ENCODE data around the gene PPFIBP2.
A peak's percentile ranks its signal among the peaks of the same experiment; 100 is the strongest.

The PPFIBP2 gene

GRCh38 chr11:7528514-7529049 is 14.8 kb downstream of the PPFIBP2 start:
- DNase-seq = no peak

DNA sequence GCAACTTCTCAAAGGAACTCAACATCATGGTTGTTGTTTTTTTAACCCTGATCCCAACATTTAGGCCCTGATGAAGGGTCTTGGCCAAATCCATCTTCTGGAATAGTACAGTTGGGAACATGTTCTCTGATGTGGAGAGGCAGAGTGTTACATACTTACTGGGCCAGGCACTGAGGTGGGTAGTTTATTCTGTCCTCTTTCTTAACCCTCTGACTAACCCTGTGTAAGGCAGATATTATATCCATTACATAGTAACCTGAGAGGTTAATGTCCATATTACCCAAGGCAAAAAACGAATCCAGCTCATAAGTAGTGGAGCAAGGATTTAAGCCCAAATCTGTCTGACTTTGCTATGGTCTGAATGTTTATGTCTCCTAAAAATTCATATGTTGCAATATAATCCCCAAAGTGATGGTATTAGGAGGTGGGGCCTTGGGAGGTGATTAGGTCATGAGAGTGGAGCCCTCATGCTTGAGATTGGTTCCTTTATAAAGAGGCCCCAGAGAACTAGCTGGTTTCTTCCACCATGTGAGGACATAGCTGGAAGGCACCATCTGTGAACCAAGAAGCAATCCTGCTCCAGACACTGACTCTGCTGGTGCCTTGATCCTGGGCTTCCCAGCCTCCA is 16.3 kb downstream of the PPFIBP2 start:
- no peak for DNase-seq

DNA sequence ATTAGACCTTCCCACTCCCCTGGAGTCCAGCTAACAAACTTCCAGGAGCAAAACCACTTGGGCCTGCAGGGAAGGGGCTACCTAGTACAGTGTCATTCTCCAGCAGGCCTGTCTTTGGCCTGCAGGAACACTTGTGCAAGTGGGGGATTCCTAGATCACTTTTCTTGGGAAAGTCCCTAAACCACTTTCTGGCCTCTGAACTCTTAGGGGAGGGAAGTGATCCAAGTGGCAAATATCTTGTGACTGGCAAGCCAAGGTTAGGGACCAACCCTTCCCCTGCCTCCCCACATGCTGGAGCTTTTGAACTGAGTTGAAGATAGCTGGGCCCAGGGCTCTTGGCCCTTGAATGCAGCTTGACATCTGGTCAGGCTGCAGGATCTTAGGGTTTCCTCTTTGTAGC is 17.2 kb downstream of the PPFIBP2 start:
- no peak for DNase-seq

GRCh38 chr11:7532405-7533145 is 18.8 kb downstream of the PPFIBP2 start:
- DNase-seq = no peak

GRCh38 chr11:7533199-7534041 is 19.6 kb downstream of the PPFIBP2 start:
- no peak for DNase-seq

GRCh38 chr11:7534042-7534378 is 20.2 kb downstream of the PPFIBP2 start:
- no peak for DNase-seq

GRCh38 chr11:7536100-7536499 is 22.3 kb downstream of the PPFIBP2 start:
- peak in 1 of 2 experiments; percentile 29 for DNase-seq

DNA sequence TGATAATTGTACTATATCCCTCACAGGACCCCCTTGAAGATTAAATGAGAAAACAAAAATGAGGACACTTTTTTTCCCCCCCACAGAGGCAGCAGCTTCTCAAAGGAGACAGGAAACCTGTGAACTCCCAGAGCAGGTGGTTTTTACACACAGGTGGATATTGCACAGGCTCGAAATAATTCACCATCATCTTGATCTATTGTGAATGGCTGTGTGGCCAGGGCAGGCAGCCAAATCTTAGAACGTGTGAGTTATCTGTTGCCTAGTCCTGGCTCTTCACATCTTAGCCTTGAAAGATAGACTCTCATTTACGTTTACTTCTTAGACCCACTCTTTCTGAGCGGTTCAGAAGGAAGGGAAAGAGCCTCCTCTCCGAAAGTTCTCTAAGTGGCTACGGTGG is 23.5 kb downstream of the PPFIBP2 start:
- DNase-seq = no peak

GRCh38 chr11:7538031-7538430 is 24.2 kb downstream of the PPFIBP2 start:
- no peak for DNase-seq

DNA sequence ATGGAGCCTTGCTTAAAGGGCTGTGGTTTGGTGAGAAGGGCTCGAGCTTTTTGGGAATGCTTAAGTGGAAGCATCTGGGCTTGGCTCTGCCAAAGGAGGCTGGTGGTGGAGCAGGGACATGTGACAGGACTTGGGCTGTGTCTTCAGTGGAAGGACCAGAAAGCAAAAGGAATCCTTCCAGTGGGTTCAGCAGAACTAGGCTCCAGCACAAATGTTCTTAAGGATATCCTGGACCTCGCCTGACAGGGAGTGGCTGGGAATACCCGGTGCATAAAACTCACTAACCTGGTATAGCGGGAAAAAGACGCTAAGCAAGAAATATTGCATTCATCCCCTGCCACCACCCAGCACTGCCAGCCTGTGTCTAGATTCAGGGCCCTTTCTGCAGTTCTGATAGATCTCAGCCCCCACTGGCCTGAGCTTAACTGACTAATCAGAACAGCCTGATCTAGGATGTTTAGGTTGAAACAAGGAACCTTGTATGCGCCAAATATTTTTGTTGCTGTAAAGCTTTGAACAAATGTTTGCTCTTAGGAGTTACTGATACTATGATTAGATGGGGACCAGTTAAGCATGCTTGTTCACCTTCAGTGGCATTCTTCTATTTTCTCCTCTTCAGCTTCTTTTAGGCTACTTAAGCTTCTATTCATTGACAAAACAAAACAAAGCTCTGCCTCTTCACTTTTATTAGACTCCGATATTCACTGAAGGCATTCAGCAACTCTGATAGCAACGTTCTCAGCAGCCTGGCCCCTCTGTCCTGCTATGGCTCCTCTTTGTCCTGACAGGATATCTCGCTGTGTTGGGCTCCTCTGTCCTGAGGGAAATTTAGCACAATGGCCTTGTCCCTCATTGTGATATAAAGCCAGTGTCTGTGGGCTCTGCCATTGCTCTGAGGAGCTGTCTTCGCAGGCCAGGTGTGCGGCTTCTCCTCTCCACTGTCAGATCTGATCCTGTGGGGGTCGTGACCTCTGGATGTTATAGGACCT is 25.0 kb downstream of the PPFIBP2 start:
- no peak for DNase-seq

GRCh38 chr11:7540830-7541555 is 27.2 kb downstream of the PPFIBP2 start:
- no peak for DNase-seq

DNA sequence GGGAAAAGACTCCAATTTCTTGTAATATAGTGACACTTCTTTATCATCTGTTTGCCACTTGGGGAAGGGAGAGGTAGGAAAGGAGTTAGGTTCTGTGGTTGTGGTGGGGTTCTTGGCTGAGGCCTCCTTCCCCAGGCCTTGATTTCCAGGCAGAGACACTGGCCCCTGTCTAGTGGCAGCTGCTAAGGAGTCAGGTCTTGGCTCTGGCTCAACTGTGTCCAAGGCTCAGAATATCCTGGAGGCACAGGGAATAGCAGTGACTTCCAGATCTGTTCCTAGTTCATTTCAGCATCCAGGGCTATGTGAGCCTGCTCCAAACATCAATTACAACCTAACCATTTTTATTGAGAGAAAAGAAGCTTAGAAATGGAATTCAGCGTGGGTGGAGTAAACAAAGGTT is 29.5 kb downstream of the PPFIBP2 start:
- no peak for DNase-seq

- no peak for DNase-seq
Observed at GRCh38 chr11:7544021-7544420, 30.2 kb downstream of the PPFIBP2 start.

DNA sequence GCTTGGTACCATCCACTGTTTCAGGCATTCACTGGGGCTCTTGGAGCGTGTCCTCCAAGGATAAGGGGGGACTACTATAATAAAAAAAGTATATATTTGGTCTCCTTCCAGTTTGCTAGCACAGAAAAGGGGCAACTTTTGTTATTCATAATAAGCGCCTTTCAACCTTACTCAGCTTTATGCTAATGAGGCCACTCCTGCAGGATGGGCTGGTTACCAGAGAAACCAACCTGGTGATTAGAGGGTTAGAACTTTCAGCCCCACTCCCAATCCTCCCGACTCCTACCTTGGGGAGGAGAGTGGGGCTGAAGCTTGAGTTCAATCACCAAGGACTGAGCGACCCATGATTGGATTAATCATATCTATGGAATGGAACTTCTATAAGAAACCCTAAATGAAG is 31.8 kb downstream of the PPFIBP2 start:
- no peak for DNase-seq

- DNase-seq = no peak
Observed at GRCh38 chr11:7546324-7546791, 32.6 kb downstream of the PPFIBP2 start.

DNA sequence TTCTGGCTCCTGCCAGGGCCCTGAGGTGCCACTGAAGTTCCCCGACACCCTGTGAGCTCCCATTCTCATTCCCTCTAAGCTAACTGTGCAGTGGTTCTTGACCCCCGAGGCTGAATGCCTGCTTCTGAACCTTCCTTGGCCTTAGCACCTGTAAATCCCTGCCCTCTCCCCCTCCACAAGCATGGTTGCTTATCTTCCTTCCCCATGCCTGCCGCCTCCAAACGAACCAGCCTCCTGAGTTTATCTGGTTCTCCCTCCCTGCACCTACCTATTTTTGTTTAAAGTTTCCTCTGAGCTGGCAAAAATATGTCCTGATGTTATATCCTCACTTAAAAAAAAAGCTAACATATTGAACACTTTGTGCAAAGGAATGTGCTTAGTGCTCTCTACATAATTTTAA is 33.9 kb downstream of the PPFIBP2 start:
- no peak for DNase-seq

- DNase-seq = no peak
Observed at GRCh38 chr11:7548659-7549274, 35.0 kb downstream of the PPFIBP2 start.

DNA sequence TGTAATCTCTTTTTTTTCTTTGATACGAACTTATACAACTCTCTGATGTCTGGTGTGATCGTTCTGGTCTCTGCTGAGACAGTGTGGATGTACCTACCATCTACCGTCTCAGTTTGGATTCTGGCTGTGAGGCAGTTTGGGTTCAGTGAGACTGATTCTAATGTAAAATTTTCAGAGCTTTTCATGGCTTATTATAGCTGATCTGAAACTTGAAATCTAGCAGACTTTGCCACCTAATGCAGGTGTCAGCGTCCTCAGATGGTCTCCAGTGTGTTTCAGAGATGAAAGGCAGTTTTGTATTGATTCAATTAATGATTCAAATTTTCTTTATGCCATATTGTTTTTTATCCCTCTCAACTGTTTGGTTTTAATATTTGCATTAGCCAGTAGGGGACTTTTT is 35.9 kb downstream of the PPFIBP2 start:
- no peak for DNase-seq

- no peak for DNase-seq
Observed at GRCh38 chr11:7551571-7551970, 37.8 kb downstream of the PPFIBP2 start.

DNA sequence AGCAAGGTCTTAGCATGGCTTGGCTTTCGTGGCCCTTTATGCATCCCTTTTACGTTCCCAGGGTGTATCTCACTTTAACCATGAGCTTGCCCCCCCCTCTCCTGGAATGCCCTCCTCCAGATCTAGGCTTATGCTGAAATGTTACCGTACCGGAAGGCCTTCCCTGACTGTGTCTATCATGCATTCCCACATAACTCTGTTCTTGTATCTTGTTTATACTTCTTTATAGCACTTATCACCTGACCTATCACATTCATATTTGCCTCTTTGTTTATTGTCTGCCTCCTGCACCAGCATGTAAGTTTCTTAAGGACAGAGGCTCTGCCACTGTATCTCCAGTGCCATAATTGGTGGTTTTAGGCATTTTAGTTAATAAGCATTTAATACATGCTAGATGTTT is 38.9 kb downstream of the PPFIBP2 start:
- DNase-seq = no peak

- no peak for DNase-seq
Observed at GRCh38 chr11:7555052-7555699, 41.4 kb downstream of the PPFIBP2 start.

Data from NCI-H524 (cell line).